Astrocyte of the spinal cord (primary cell): Measurements from ENCODE around the gene BTBD18.
A peak's percentile ranks its signal among the peaks of the same experiment; 100 is the strongest.

Experiments
- DNase-seq: peaks from one replicate; pipeline ENCODE4 v3.0.0; 2011; ENCODE audit warnings: low read depth, low spot score
- H3K4me3 ChIP-seq: 2 replicates; pipeline ENCODE4 v1.5.1; 2011; ENCODE audit warnings: low read depth, mild to moderate bottlenecking, low read length, moderate library complexity
- in situ Hi-C: cut with HindIII; loops from 2 replicates; pipeline ENCODE4 v1.10.0; 2017; ENCODE audit warnings: low sequenced_read_pairs
- TF ChIP-seq, protein P1 (sequence below): IDR thresholded peaks from 2 replicates; pipeline ENCODE4 v1.5.1; 2012; ENCODE audit warnings: low read depth, mild to moderate bottlenecking, low read length, inconsistent platforms

BTBD18 gene

DNA sequence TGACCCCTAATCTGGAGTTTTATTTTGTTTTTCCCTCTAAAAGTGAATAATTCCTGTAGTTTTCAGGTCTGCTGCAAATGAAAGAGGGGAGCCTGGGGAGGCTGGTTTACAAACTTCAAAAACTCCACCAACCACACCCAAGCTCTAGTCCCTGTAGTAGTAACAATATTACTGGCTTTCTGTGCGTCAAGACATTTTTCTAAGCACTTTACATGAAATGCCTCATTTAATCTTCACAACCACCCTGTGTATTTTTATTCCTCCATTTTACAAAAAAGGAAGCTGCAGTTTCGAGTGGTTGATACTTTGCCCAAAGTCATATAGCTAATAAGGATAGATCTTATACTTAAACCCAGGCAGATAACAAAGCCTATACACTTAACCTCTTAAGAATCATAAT, 33.5 kb upstream of the BTBD18 start:
- no peak overlapping the region for H3K4me3 ChIP-seq
- in situ Hi-C loops, result no loop called here
- TF ChIP-seq, protein P1, sequence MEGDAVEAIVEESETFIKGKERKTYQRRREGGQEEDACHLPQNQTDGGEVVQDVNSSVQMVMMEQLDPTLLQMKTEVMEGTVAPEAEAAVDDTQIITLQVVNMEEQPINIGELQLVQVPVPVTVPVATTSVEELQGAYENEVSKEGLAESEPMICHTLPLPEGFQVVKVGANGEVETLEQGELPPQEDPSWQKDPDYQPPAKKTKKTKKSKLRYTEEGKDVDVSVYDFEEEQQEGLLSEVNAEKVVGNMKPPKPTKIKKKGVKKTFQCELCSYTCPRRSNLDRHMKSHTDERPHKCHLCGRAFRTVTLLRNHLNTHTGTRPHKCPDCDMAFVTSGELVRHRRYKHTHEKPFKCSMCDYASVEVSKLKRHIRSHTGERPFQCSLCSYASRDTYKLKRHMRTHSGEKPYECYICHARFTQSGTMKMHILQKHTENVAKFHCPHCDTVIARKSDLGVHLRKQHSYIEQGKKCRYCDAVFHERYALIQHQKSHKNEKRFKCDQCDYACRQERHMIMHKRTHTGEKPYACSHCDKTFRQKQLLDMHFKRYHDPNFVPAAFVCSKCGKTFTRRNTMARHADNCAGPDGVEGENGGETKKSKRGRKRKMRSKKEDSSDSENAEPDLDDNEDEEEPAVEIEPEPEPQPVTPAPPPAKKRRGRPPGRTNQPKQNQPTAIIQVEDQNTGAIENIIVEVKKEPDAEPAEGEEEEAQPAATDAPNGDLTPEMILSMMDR, result no peak
- DNase-seq, result no peak

DNA sequence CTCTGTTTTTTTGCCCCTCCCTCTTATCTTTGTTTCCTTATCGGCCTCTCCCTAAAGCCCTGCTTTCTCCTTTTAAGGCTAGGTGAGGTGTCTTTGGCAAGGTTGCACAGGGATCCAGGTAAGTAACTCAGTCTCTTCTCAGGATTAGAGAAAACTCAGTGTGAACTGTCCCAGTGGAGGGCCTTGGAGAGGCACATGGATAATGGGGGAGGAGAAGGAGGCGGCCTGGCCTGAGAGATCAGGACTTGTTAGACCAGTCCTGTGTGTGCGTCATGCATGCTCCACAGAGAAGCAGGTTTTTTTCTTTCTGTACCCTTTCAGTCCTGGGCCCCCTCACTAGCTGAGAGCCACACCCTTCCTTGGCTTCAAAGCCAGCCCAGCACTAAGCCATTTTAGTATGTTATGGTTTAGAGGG, 29.9 kb upstream of the BTBD18 start:
- TF ChIP-seq, protein P1, result no peak
- DNase-seq, result no peak
- in situ Hi-C loops, result no loop called here
- H3K4me3 ChIP-seq, result no peak overlapping the region

DNA sequence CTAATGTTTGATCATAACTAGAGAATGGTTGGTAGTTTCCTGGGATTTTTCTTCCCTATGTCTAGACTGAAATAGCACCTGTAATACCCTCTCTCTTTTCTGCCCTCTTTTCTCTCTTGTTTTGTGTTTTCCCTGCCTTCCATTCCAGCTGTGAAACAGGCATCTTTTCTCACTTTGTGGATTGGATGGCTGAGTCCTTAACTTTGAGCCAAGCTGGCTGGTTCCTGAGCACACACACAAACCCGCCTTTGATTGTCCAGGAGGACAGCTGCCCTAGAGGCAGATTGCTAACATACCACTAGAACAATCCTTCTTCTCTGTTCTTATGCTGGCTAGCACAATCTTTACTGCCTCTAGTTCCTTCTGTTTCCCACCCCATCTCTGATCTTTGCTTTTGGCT, 27.7 kb upstream of the BTBD18 start:
- no peak overlapping the region for H3K4me3 ChIP-seq
- in situ Hi-C loops, result no loop called here
- peak; percentile 64 for DNase-seq
- TF ChIP-seq, protein P1, result peak; percentile 10

DNA sequence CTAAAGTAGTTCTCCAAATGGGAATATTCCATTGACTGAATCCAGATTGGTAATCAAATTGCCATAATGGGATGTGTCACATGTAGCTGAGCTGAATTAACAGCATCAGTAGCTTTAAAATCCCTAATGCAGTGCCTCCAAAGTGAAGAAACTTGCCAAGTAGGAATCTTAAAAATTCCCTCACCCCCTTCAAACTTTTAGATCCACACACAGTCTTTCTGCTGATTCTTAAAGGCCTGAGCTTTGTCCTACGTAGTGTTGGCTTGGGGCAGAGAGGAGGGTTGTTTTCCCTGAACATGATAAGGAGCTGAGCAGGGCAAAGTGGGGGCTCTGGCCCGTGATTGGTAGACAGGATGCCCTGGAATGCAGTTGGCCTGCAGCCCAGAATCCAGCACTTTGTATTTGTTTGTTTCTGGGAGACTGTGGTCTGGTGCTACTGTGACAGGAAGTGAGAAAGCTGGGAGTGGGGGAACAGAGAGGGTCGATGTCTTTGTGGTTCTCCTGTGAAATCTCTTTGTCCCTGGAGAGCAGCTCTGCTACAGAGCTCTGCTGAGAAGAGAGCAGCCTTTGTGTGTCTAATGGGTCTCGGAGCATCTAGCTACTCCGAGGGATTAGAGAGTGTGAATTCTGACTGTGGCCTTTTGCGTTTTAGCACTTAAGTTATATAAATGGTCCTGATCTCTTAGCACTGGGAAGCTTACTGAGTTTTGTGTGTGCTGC, 26.9 kb upstream of the BTBD18 start:
- in situ Hi-C loops, result no loop called here
- DNase-seq, result peak; percentile 98
- peak overlapping the region; percentile 9 for H3K4me3 ChIP-seq

DNA sequence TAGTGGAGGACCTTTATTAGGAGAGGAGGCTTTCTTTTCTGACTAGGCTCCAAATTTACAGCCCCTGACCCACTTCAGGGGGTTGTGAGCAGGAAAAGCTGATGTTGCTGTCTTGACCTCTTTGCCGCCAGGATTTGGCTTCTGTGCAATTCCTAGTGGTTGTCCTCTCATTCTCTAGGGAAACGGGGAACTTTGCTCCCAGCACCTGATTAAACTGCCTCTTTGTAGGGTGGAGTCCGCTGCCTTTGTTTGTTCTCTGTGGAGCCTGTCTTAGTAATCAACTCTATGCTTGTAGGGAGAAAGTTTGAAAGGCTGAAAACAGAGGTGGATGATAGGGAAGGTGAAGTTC, 26.3 kb upstream of the BTBD18 start:
- peak overlapping the region; percentile 9 for H3K4me3 ChIP-seq
- peak; percentile 51 for DNase-seq
- TF ChIP-seq, protein P1, result no peak
- in situ Hi-C loops, result no loop called here

More for the DNA sequence above, 26.9 kb upstream of the BTBD18 start:
- TF ChIP-seq, protein P1, result no peak

DNA sequence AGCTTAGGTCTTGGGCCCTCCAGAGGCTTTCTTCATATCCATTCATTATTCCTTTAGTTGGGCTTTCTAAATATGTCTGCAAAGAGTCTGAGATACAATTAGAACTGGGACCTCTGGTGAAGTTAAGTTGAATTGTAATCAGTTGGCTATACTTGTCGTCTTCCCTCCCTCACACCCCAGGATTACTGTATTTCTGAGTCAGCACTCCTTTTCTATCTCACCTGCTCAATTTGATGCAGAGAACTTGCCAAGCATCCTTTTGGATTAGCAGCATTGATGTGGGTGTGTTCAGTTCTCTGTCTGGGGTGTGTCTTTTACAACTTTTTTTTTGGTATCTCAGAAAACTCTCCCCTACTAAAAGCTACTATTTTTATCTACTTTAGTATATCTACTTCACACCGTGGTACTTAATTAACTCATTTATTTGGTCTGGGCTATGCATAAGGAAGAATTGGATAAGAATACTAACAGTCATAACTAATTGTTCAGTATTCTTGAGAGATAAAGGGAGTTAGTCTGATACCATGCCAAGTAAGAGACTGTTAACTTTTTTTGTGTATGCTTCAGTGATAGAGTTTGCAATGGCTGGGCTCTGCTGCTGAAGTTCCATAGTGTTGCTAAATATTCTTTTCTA, 25.1 kb upstream of the BTBD18 start:
- no peak overlapping the region for H3K4me3 ChIP-seq
- in situ Hi-C loops, result no loop called here
- TF ChIP-seq, protein P1, result no peak
- DNase-seq, result no peak
